ENCODE results near the gene ADGRF5. TPM values are rescaled to one million over a fixed set of nuclear protein-coding genes. Genes with fewer than 3 reads are reported as not detected.

The ADGRF5 gene
- total and polyA plus RNA-seq, 2 donors (not counting 3 experiments of a cell fraction or from before 2014, with no cell fraction given) = 26.3 to 50.0 TPM

DNA sequence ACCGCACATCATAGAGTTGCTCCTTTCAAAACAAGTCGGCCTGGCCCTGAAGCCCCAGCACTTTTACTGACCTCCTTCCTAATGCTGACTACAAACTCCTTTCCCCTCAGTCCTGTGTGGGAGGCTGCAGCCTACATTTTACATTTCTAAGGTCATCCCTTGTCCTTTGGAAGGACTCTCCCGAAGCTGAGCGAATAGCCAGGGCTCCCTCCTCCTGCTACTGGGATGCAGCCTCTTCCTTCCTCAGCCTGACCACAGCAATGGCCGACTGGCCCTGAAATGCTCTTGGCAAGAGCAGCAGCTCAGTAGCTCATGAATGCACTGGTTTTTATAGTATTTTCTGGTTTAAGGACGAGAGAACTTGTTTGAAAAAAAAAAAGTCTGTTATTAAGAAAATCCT lies 679 bp downstream of the ADGRF5 start:
- CTCF ChIA-PET = interaction anchor here (0.7 to 1.9 kb wide), 4 partner anchors 9 to 18 kb away, joined by 3 to 5 read pairs (median 3); no protein-coding TSS in a partner anchor
- Histone ChIP-seq H3K4me1 (ENCODE audit: control insufficient read depth, extremely low read depth, insufficient read depth, low read length) (peaks cover 39% of the 10 kb centered on the region), H3K4me2 (ENCODE audit: insufficient read depth, low read length) (peak overlapping the region; percentile 29), H2AFZ (ENCODE audit: low read depth, low read length) (peak overlapping the region; percentile 16), H3K36me3 (ENCODE audit: control insufficient read depth in 2 of 2, extremely low read depth in 1 of 2, insufficient read depth in 2 of 2, low read length in 2 of 2) (no peaks in the 10 kb centered on the region), H3K9me1 (replicated peaks; ENCODE audit: control insufficient read depth, extremely low read depth, insufficient read depth, low read length) (no peaks in the 10 kb centered on the region), H3K4me3 (replicated peaks in 1 of 3; ENCODE audit: insufficient read depth in 1 of 3, low read depth in 1 of 3, low read length in 3 of 3) (peak overlapping the region in 2 of 3 experiments; percentile 29 to 57), H3K79me2 (ENCODE audit: control insufficient read depth, insufficient read depth, low read length) (no peaks in the 10 kb centered on the region), H3K27me3 (ENCODE audit: control insufficient read depth in 2 of 2, insufficient read depth in 2 of 2, low read length in 2 of 2) (no peaks in the 10 kb centered on the region), H3K9me3 (replicated peaks; ENCODE audit: control insufficient read depth, insufficient read depth, low read length) (no peaks in the 10 kb centered on the region), H4K20me1 (replicated peaks; ENCODE audit: control insufficient read depth, extremely low read depth, insufficient read depth, low read length) (no peaks in the 10 kb centered on the region), H3K9ac (replicated peaks; ENCODE audit: extremely low read depth, insufficient read depth, low read length) (peak overlapping the region; percentile 40), H3K27ac (ENCODE audit: insufficient read depth, low read depth, low read length) (peak overlapping the region; percentile 26)
- POLR2A ChIA-PET = no interaction called here
- intact Hi-C loops (cut with micrococcal nuclease) = no loop called here
- FAIRE-seq (no peak), DNase-seq (ENCODE audit: low read depth, low spot score) (peak; percentile 52)
- BruUV-seq (replicated peaks) = no TSS peak
- dilution Hi-C loops (cut with MboI; ENCODE audit: extremely low pct_ligation_motif_present, low sequenced_read_pairs) = no loop called here
- TF ChIP-seq, protein P1, sequence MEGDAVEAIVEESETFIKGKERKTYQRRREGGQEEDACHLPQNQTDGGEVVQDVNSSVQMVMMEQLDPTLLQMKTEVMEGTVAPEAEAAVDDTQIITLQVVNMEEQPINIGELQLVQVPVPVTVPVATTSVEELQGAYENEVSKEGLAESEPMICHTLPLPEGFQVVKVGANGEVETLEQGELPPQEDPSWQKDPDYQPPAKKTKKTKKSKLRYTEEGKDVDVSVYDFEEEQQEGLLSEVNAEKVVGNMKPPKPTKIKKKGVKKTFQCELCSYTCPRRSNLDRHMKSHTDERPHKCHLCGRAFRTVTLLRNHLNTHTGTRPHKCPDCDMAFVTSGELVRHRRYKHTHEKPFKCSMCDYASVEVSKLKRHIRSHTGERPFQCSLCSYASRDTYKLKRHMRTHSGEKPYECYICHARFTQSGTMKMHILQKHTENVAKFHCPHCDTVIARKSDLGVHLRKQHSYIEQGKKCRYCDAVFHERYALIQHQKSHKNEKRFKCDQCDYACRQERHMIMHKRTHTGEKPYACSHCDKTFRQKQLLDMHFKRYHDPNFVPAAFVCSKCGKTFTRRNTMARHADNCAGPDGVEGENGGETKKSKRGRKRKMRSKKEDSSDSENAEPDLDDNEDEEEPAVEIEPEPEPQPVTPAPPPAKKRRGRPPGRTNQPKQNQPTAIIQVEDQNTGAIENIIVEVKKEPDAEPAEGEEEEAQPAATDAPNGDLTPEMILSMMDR (IDR thresholded peaks at IDR 0.05; ENCODE audit: extremely low read depth in 1 of 2, insufficient read depth in 1 of 2, low read depth in 1 of 2, low read length in 2 of 2) = no peak
- TF ChIP-seq JUN (IDR thresholded peaks at IDR 0.05; ENCODE audit: borderline replicate concordance, insufficient read depth, insufficient read length, low read depth) (no peak), MYC (IDR thresholded peaks at IDR 0.05; ENCODE audit: low read depth, low read length) (no peak), EZH2 (IDR thresholded peaks at IDR 0.05; ENCODE audit: borderline replicate concordance, low read depth, low read length, severe bottlenecking) (no peak), POLR2A (IDR thresholded peaks at IDR 0.05; ENCODE audit: low read depth, low read length) (no peak), FOS (IDR thresholded peaks at IDR 0.05; ENCODE audit: borderline replicate concordance, insufficient read depth, low read length) (no peak)
- TF ChIP-seq, protein P2, sequence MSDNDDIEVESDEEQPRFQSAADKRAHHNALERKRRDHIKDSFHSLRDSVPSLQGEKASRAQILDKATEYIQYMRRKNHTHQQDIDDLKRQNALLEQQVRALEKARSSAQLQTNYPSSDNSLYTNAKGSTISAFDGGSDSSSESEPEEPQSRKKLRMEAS (IDR thresholded peaks at IDR 0.05; ENCODE audit: insufficient read depth, insufficient read length) = no peak
